ENCODE data around the gene GRIP1.

GRIP1 gene

DNA sequence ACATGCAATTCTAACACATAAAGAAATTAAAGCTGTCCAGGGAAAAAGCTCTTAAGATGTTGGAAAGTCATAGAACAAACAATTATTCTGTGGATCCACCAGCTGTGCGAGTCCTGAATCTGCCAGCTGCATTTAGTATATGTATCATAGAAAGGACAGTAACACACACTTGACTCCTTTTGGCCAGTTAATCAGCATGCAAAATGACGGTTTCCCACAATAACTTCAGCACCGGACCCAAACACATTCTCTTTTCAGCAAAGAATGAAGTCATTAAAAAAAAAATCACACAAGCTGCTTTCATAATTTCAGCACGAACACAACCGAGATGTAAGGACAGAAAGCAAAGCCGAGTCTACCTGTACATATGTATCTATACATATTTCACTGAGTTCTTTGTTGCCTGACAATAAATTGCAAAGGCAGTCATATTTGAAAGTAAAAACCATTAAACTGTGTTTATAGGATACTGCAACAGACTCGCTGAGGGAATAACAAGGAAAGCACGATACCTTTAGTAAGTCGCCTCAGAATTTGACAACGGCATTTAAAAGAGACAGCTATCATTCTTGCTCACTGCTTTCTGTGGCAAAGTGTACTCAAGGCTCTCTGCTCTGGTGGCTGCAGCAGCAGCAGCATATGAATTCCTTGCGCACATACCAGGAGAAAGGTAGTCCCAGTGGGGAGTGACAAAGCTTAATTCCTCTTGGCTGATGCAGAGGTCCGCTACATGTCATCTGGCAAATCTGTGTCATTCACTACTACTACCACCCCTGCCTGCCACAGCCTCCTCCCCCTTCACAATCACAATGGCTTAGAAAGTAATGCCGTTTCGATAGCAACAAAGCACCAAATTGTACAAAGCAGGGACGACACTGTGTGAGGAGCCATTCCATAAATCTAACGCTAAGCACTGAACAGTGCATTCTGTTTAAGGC is at the start of gene GRIP1:
GRIP1 (minus strand) TSS at position 739 of the 938 bp plus-strand sequence; CDS start at position 567, 172 bp downstream.
- Histone ChIP-seq H3K4me2 (ENCODE audit: low read depth, low read length, poor library complexity, severe bottlenecking) (no peak within 1 kb of the TSS), H2AFZ (ENCODE audit: low read depth, low read length, severe bottlenecking) (no peak within 1 kb of the TSS), H3F3A (ENCODE audit: insufficient read depth) (no peaks in the 10 kb centered on the region), H4K20me1 (ENCODE audit: low read depth, low read length) (no peaks in the 10 kb centered on the region), H3K36me3 (ENCODE audit: low read length) (no peaks in the 10 kb centered on the region), H3K4me3 (ENCODE audit: insufficient read depth, low read length, poor library complexity, severe bottlenecking) (no peak within 1 kb of the TSS), H3K9me3 (ENCODE audit: insufficient read depth, low read length) (no peaks in the 10 kb centered on the region), H3K9me2 (replicated peaks; ENCODE audit: insufficient read depth, low read length) (no peaks in the 10 kb centered on the region), H3K27ac (ENCODE audit: low read depth, low read length) (no peak within 1 kb of the TSS), H3K27me3 (ENCODE audit: low read length) (no peaks in the 10 kb centered on the region), H3K9ac (ENCODE audit: low read length) (no peak within 1 kb of the TSS), H3K79me2 (ENCODE audit: insufficient read depth, low read length) (no peaks in the 10 kb centered on the region)
- no peak for TF ChIP-seq EZH2phosphoT487 (conservative IDR thresholded peaks at IDR 0.05; ENCODE audit: low read length)
- TF ChIP-seq, protein P1, sequence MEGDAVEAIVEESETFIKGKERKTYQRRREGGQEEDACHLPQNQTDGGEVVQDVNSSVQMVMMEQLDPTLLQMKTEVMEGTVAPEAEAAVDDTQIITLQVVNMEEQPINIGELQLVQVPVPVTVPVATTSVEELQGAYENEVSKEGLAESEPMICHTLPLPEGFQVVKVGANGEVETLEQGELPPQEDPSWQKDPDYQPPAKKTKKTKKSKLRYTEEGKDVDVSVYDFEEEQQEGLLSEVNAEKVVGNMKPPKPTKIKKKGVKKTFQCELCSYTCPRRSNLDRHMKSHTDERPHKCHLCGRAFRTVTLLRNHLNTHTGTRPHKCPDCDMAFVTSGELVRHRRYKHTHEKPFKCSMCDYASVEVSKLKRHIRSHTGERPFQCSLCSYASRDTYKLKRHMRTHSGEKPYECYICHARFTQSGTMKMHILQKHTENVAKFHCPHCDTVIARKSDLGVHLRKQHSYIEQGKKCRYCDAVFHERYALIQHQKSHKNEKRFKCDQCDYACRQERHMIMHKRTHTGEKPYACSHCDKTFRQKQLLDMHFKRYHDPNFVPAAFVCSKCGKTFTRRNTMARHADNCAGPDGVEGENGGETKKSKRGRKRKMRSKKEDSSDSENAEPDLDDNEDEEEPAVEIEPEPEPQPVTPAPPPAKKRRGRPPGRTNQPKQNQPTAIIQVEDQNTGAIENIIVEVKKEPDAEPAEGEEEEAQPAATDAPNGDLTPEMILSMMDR (IDR thresholded peaks at IDR 0.05; ENCODE audit: insufficient read depth, low read length, poor library complexity, severe bottlenecking), result no peak

- H3K4me3 ChIP-seq (ENCODE audit: insufficient read depth, low read length, poor library complexity, severe bottlenecking), result no peak overlapping the region
- H3K79me2 ChIP-seq (ENCODE audit: insufficient read depth, low read length), result no peaks in the 10 kb centered on the region
- TF ChIP-seq, protein P1 (IDR thresholded peaks at IDR 0.05; ENCODE audit: insufficient read depth, low read length, poor library complexity, severe bottlenecking), result no peak
- TF ChIP-seq EZH2phosphoT487 (conservative IDR thresholded peaks at IDR 0.05; ENCODE audit: low read length), result no peak
- no peaks in the 10 kb centered on the region for H3F3A ChIP-seq (ENCODE audit: insufficient read depth)
- H3K9me2 ChIP-seq (replicated peaks; ENCODE audit: insufficient read depth, low read length), result no peaks in the 10 kb centered on the region
- H2AFZ ChIP-seq (ENCODE audit: low read depth, low read length, severe bottlenecking), result no peak overlapping the region
- H3K27me3 ChIP-seq (ENCODE audit: low read length), result no peaks in the 10 kb centered on the region
- no peaks in the 10 kb centered on the region for H4K20me1 ChIP-seq (ENCODE audit: low read depth, low read length)
- H3K4me2 ChIP-seq (ENCODE audit: low read depth, low read length, poor library complexity, severe bottlenecking), result peak overlapping the region; percentile 9
- no peak overlapping the region for H3K27ac ChIP-seq (ENCODE audit: low read depth, low read length)
- H3K36me3 ChIP-seq (ENCODE audit: low read length), result no peaks in the 10 kb centered on the region
- no peak overlapping the region for H3K9ac ChIP-seq (ENCODE audit: low read length)
- H3K9me3 ChIP-seq (ENCODE audit: insufficient read depth, low read length), result no peaks in the 10 kb centered on the region
Observed at GRCh38 chr12:66726556-66726955, 47.7 kb upstream of the GRIP1 start.

GRCh38 chr12:66725031-66725430 is 46.2 kb upstream of the GRIP1 start:
- H3K9me2 ChIP-seq (replicated peaks; ENCODE audit: insufficient read depth, low read length), result no peaks in the 10 kb centered on the region

More at GRCh38 chr12:66725031-66725430, 46.2 kb upstream of the GRIP1 start:
- no peak overlapping the region for H2AFZ ChIP-seq (ENCODE audit: low read depth, low read length, severe bottlenecking)
- H3K4me3 ChIP-seq (ENCODE audit: insufficient read depth, low read length, poor library complexity, severe bottlenecking), result no peak overlapping the region
- no peaks in the 10 kb centered on the region for H3K79me2 ChIP-seq (ENCODE audit: insufficient read depth, low read length)
- no peaks in the 10 kb centered on the region for H4K20me1 ChIP-seq (ENCODE audit: low read depth, low read length)
- no peaks in the 10 kb centered on the region for H3K36me3 ChIP-seq (ENCODE audit: low read length)
- no peak overlapping the region for H3K4me2 ChIP-seq (ENCODE audit: low read depth, low read length, poor library complexity, severe bottlenecking)
- no peaks in the 10 kb centered on the region for H3K9me3 ChIP-seq (ENCODE audit: insufficient read depth, low read length)
- no peak overlapping the region for H3K27ac ChIP-seq (ENCODE audit: low read depth, low read length)
- H3K9ac ChIP-seq (ENCODE audit: low read length), result no peak overlapping the region
- H3F3A ChIP-seq (ENCODE audit: insufficient read depth), result no peaks in the 10 kb centered on the region
- no peaks in the 10 kb centered on the region for H3K27me3 ChIP-seq (ENCODE audit: low read length)
- TF ChIP-seq, protein P1 (IDR thresholded peaks at IDR 0.05; ENCODE audit: insufficient read depth, low read length, poor library complexity, severe bottlenecking), result no peak
- TF ChIP-seq EZH2phosphoT487 (conservative IDR thresholded peaks at IDR 0.05; ENCODE audit: low read length), result no peak

Measured in SU-DHL-6 (cell line).